ENCODE measurements around the gene ABLIM2. TPM values are rescaled to one million over a fixed set of nuclear protein-coding genes. Genes with fewer than 3 reads are reported as not detected.

Gene ABLIM2
- total and polyA plus RNA-seq, 2 of the 4 experiments (the other 2 are of a cell fraction): under 0.01 to 0.10 TPM

DNA sequence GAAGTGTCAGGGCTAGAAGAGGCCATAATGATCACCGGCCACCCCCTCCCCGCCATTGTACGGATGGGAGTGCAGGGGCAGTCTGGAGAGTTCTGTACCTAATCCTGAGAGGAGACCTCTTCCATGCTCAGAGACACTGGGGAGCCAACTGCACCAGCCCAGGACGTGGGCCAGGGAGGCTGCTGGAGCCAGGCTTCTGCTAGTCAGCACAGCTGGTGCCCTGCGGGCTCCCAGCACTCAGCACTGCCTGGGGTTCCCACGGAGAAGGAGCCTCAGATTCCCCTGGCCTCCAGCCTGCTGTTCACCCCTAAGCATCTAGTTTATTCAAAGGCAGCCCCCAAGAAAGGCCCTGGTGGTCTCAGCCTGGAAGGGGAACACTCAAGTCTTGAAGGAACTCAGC is 28.8 kb downstream of the ABLIM2 start:
- no peak overlapping the region for H3K4me2 ChIP-seq (ENCODE audit: low read depth, low read length)
- no peaks in the 10 kb centered on the region for H3K79me1 ChIP-seq (ENCODE audit: low read depth in 1 of 2, low read length in 2 of 2)
- no peak overlapping the region for H3K23ac ChIP-seq (ENCODE audit: low read depth, low read length)
- TF ChIP-seq MAZ (IDR thresholded peaks at IDR 0.05; ENCODE audit: borderline replicate concordance, low read depth, low read length) (no peak), MAFK (IDR thresholded peaks at IDR 0.05; ENCODE audit: low read depth, low read length) (no peak), CHD1 (IDR thresholded peaks at IDR 0.05; ENCODE audit: low read depth, low read length) (no peak), RCOR1 (IDR thresholded peaks at IDR 0.05; ENCODE audit: insufficient replicate concordance, low read length) (no peak), POLR2A (IDR thresholded peaks at IDR 0.05; ENCODE audit: low read depth, low read length) (no peak)
- TF ChIP-seq, protein P1, sequence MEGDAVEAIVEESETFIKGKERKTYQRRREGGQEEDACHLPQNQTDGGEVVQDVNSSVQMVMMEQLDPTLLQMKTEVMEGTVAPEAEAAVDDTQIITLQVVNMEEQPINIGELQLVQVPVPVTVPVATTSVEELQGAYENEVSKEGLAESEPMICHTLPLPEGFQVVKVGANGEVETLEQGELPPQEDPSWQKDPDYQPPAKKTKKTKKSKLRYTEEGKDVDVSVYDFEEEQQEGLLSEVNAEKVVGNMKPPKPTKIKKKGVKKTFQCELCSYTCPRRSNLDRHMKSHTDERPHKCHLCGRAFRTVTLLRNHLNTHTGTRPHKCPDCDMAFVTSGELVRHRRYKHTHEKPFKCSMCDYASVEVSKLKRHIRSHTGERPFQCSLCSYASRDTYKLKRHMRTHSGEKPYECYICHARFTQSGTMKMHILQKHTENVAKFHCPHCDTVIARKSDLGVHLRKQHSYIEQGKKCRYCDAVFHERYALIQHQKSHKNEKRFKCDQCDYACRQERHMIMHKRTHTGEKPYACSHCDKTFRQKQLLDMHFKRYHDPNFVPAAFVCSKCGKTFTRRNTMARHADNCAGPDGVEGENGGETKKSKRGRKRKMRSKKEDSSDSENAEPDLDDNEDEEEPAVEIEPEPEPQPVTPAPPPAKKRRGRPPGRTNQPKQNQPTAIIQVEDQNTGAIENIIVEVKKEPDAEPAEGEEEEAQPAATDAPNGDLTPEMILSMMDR (conservative IDR thresholded peaks at IDR 0.05; ENCODE audit: low read depth, low read length): no peak
- TF ChIP-seq, protein P2, sequence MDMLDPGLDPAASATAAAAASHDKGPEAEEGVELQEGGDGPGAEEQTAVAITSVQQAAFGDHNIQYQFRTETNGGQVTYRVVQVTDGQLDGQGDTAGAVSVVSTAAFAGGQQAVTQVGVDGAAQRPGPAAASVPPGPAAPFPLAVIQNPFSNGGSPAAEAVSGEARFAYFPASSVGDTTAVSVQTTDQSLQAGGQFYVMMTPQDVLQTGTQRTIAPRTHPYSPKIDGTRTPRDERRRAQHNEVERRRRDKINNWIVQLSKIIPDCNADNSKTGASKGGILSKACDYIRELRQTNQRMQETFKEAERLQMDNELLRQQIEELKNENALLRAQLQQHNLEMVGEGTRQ (IDR thresholded peaks at IDR 0.05; ENCODE audit: low read depth, low read length): no peak
- no peak overlapping the region for H3K4ac ChIP-seq (ENCODE audit: low read depth, low read length)
- DNase-seq (no peak), ATAC-seq (ENCODE audit: low read depth) (no peak)
- no peaks in the 10 kb centered on the region for H4K20me1 ChIP-seq (ENCODE audit: insufficient read depth, low read length)
- H2BK20ac ChIP-seq (ENCODE audit: low read depth, low read length): no peak overlapping the region
- CTCF ChIA-PET: no interaction called here
- no peaks in the 10 kb centered on the region for H3K9me3 ChIP-seq (ENCODE audit: control insufficient read depth, insufficient read depth, low read length)
- no peak overlapping the region for H2AK5ac ChIP-seq (ENCODE audit: low read depth, low read length)
- H3K4me3 ChIP-seq (ENCODE audit: insufficient read depth, low read depth, low read length): no peak overlapping the region
- no peak overlapping the region for H3K14ac ChIP-seq (replicated peaks; ENCODE audit: low read depth, low read length)
- H4K5ac ChIP-seq (ENCODE audit: low read depth, low read length): no peak overlapping the region
- H3K9ac ChIP-seq (ENCODE audit: low read depth, low read length): no peak overlapping the region
- no peaks in the 10 kb centered on the region for H3K36me3 ChIP-seq (ENCODE audit: control insufficient read depth, insufficient read depth, low read length)
- dilution Hi-C loops (cut with HindIII; ENCODE audit: low sequenced_read_pairs, unreplicated experiment): no loop called here
- no peak overlapping the region for H4K8ac ChIP-seq (ENCODE audit: low read depth in 2 of 2, low read length in 2 of 2)
- H4K91ac ChIP-seq (ENCODE audit: insufficient read depth, low read depth, low read length): no peak overlapping the region
- H3K4me1 ChIP-seq (ENCODE audit: control insufficient read depth, insufficient read depth, low read length): no peaks in the 10 kb centered on the region
- in situ Hi-C loops (cut with MboI; ENCODE audit: low sequenced_read_pairs): no loop called here
- BruUV-seq (replicated peaks): no TSS peak
- H2BK5ac ChIP-seq (ENCODE audit: low read depth, low read length, poor library complexity, severe bottlenecking): no peak overlapping the region
- peaks cover 64% of the 10 kb centered on the region for H3K27me3 ChIP-seq (ENCODE audit: control insufficient read depth, insufficient read depth, low read length)
- H2AK9ac ChIP-seq (replicated peaks; ENCODE audit: low read depth, low read length, poor library complexity): no peak overlapping the region
- intact Hi-C loops (cut with micrococcal nuclease): no loop called here
- H3K9me1 ChIP-seq (ENCODE audit: insufficient read depth, low read length): no peaks in the 10 kb centered on the region; the same call in 1 of the 2 replicates
- H2BK120ac ChIP-seq (ENCODE audit: low read depth, low read length): no peak overlapping the region
- H3K56ac ChIP-seq (ENCODE audit: extremely low read depth, insufficient read depth, low read length): no peak overlapping the region
- POLR2A ChIA-PET (ENCODE audit: unreplicated experiment): no interaction called here
- no peak overlapping the region for H2AFZ ChIP-seq (replicated peaks; ENCODE audit: low read length, poor library complexity)
- WGBS, 2 experiments (ENCODE audit: extremely low coverage in 2 of 2, insufficient read length in 1 of 2): 38% methylated on average over 2 of the region's 6 CpGs; no CpG with 5 or more reads in 1 of the 2 experiments
- H3K27ac ChIP-seq (ENCODE audit: insufficient read depth, low read length): no peak overlapping the region
- H2BK15ac ChIP-seq (ENCODE audit: low read depth, low read length): no peak overlapping the region
- no peak overlapping the region for H3K18ac ChIP-seq (ENCODE audit: low read depth, low read length)
